ENCODE data around the gene KRTAP5-6.

The KRTAP5-6 gene

GRCh38 chr11:1696608-1697570 is at the start of gene KRTAP5-6:
KRTAP5-6 (plus strand) TSS chr11:1697195; CDS start chr11:1697246, 51 bp downstream.
- no peak for DNase-seq

- DNase-seq = no peak
These were observed 48.9 kb upstream of the KRTAP5-6 start for GRCh38 chr11:1647901-1648652.

GRCh38 chr11:1648653-1649420 is 48.2 kb upstream of the KRTAP5-6 start:
- no peak for DNase-seq

- no peak for DNase-seq
These were observed 46.7 kb upstream of the KRTAP5-6 start for GRCh38 chr11:1650034-1650917.

GRCh38 chr11:1650918-1651262 is 46.1 kb upstream of the KRTAP5-6 start:
- DNase-seq = no peak

- DNase-seq = no peak
These were observed 45.5 kb upstream of the KRTAP5-6 start for GRCh38 chr11:1651411-1651980.

- no peak for DNase-seq
These were observed 45.0 kb upstream of the KRTAP5-6 start for GRCh38 chr11:1652026-1652425.

- DNase-seq = no peak
These were observed 44.6 kb upstream of the KRTAP5-6 start for GRCh38 chr11:1652442-1652770.

GRCh38 chr11:1652771-1653540 is 44.0 kb upstream of the KRTAP5-6 start:
- no peak for DNase-seq

- DNase-seq = no peak
These were observed 43.2 kb upstream of the KRTAP5-6 start for GRCh38 chr11:1653541-1654387.

GRCh38 chr11:1654388-1655167 is 42.4 kb upstream of the KRTAP5-6 start:
- DNase-seq = no peak

- no peak for DNase-seq
These were observed 41.6 kb upstream of the KRTAP5-6 start for GRCh38 chr11:1655168-1656060.

- no peak for DNase-seq
These were observed 40.9 kb upstream of the KRTAP5-6 start for GRCh38 chr11:1656061-1656441.

- no peak for DNase-seq
These were observed 40.3 kb upstream of the KRTAP5-6 start for GRCh38 chr11:1656670-1657069.

GRCh38 chr11:1659506-1659905 is 37.5 kb upstream of the KRTAP5-6 start:
- no peak for DNase-seq

- no peak for DNase-seq
These were observed 36.7 kb upstream of the KRTAP5-6 start for GRCh38 chr11:1660111-1660867.
